ENCODE data around the gene KIN. TPM values are rescaled to one million over a fixed set of nuclear protein-coding genes. Genes with fewer than 3 reads are reported as not detected.

KIN gene
- total RNA-seq, 4 donors from 2014 or later, result 7.5 to 10.2 (median 8.1) TPM

DNA sequence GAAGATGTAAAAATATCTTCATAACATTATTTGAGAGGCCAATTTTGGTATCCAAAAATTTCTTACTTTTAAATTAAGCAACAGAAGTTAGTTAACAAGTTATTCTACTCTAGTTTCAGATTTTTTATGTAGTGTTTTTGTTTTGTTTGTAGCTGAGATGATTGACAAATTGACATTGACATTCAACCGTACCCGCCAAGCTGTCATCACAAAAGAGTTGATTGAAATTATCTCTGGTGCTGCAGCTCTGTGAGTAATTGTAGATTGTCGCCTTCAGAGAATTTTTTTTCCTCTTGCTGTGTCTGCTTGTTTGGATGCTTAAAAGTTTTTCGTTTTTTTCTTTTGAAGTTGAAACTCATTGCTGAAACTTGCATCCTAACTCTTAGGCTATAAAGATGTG is 14.8 kb upstream of the KIN start:
- peaks cover 71 to 73% of the 10 kb centered on the region in 2 donors for H3K36me3 ChIP-seq
- no peaks in the 10 kb centered on the region for H3K27me3 ChIP-seq
- TF ChIP-seq, protein P1, sequence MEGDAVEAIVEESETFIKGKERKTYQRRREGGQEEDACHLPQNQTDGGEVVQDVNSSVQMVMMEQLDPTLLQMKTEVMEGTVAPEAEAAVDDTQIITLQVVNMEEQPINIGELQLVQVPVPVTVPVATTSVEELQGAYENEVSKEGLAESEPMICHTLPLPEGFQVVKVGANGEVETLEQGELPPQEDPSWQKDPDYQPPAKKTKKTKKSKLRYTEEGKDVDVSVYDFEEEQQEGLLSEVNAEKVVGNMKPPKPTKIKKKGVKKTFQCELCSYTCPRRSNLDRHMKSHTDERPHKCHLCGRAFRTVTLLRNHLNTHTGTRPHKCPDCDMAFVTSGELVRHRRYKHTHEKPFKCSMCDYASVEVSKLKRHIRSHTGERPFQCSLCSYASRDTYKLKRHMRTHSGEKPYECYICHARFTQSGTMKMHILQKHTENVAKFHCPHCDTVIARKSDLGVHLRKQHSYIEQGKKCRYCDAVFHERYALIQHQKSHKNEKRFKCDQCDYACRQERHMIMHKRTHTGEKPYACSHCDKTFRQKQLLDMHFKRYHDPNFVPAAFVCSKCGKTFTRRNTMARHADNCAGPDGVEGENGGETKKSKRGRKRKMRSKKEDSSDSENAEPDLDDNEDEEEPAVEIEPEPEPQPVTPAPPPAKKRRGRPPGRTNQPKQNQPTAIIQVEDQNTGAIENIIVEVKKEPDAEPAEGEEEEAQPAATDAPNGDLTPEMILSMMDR (IDR thresholded peaks at IDR 0.05), result no peak
- TF ChIP-seq POLR2A (IDR thresholded peaks at IDR 0.05), result no peak
- peaks cover 6 to 11% of the 10 kb centered on the region in 2 donors for H3K4me1 ChIP-seq
- WGBS, 2 donors, result 93 to 97% methylated on average over 4 of the region's 4 CpGs
- H3K4me3 ChIP-seq (replicated peaks in 1 of 3), result no peak overlapping the region
- no peaks in the 10 kb centered on the region for H3K9me3 ChIP-seq
- no peak for DNase-seq
- no peak overlapping the region for H3K27ac ChIP-seq
- intact Hi-C loops (cut with DNase I), result no loop called here

DNA sequence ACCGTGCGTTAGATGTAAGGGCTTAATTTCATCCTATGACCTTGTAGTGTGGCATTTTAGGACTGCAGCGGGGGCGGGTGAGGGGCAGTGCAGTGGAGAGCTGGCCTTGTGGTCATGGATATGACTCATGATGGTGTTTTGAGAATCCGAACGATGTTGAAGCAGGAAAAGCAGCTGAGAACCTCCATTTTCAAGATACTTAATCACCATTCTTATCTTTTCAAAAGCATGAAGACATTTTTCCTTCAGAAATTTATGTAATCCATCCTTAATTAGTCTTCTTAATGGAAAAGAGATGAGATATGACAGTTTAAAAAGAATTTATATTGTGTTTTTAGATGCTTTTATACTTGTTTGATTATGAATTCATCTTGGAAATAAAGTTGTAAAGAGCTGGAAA is 9.8 kb upstream of the KIN start:
- no peak overlapping the region for H3K27ac ChIP-seq
- intact Hi-C loops (cut with DNase I), result no loop called here
- H3K4me1 ChIP-seq, result peaks cover 0 to 8% of the 10 kb centered on the region in 2 donors
- no peak for TF ChIP-seq POLR2A (IDR thresholded peaks at IDR 0.05)
- TF ChIP-seq, protein P1 (IDR thresholded peaks at IDR 0.05), result no peak
- H3K4me3 ChIP-seq (replicated peaks in 1 of 3), result no peak overlapping the region
- no peak for DNase-seq
- H3K27me3 ChIP-seq, result no peaks in the 10 kb centered on the region
- H3K36me3 ChIP-seq, result peaks cover 45% of the 10 kb centered on the region in 2 donors
- no peaks in the 10 kb centered on the region for H3K9me3 ChIP-seq
- WGBS, 2 donors, result 79 to 83% methylated on average over 6 of the region's 6 CpGs

DNA sequence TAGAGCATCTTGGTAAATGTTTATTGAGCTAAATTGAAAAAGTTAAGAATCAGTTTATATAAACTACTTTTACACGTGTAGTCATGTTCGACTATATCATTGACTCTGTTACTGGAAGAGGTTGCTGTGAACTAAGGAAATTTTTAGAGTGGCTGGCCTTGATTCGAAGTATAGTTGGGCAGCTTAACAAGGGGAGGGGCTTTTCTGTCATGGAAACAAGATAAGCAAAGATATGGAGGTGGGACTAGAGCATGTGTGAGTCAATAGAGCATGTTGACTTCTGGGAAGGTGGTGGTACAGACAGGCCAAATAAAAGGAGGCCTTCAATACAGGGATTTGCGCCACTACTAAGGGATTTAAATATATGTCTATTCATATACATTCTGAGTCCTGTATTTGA is 7.8 kb upstream of the KIN start:
- Histone ChIP-seq H3K9me3 (no peaks in the 10 kb centered on the region), H3K27ac (no peak overlapping the region), H3K4me3 (replicated peaks in 1 of 3) (no peak overlapping the region), H3K4me1 (peaks cover 9 to 16% of the 10 kb centered on the region in 2 donors), H3K27me3 (no peaks in the 10 kb centered on the region), H3K36me3 (peaks cover 26 to 28% of the 10 kb centered on the region in 2 donors)
- no peak for DNase-seq
- intact Hi-C loops (cut with DNase I), result no loop called here
- WGBS, 2 donors, result 56 to 60% methylated on average over 4 of the region's 4 CpGs
- TF ChIP-seq, protein P1 (IDR thresholded peaks at IDR 0.05), result no peak
- no peak for TF ChIP-seq POLR2A (IDR thresholded peaks at IDR 0.05)

DNA sequence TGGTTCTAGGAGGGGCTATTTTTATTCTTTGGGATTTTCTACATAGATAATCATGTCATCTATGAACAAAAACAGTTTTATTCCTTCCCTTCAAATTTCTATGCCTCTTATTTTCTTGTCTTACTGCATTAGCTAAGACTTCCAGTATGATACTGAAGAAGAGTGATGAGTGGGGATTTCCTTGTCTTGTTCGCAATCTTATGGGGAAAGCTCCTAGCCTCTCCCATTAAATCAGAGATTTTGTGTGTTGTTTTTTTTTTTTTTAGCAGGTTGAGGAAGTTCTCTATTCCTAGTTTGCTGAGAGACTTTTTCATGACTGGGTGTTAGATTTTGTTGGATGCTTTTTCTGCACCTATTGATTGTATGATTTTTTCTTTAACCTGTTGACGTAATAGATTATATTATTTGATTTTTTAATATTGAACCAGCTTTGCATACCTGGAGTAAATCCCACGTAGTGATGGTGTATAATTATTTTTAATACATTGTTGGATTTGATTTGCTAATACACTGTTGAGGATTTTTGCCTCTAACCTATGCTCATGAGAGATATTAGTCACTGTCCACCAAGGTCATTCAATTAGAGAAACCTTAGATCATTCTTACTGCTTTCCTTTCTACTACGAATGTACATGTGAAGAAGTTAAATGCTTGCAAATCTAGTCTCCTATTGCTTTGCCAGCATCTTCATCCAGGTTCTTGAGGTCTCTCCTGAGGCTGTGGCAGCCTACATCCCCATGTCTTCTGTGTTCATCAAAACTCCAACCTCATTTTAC is 6.6 kb upstream of the KIN start:
- WGBS, 2 donors, result 89 to 91% methylated on average over 4 of the region's 4 CpGs
- Histone ChIP-seq H3K4me1 (peaks cover 20 to 22% of the 10 kb centered on the region in 2 donors), H3K27me3 (no peaks in the 10 kb centered on the region), H3K27ac (no peak overlapping the region), H3K4me3 (replicated peaks in 1 of 3) (no peak overlapping the region), H3K9me3 (no peaks in the 10 kb centered on the region), H3K36me3 (peaks cover 16 to 17% of the 10 kb centered on the region in 2 donors)
- TF ChIP-seq, protein P1 (IDR thresholded peaks at IDR 0.05), result no peak
- no peak for TF ChIP-seq POLR2A (IDR thresholded peaks at IDR 0.05)
- intact Hi-C loops (cut with DNase I), result no loop called here
- DNase-seq, result no peak

DNA sequence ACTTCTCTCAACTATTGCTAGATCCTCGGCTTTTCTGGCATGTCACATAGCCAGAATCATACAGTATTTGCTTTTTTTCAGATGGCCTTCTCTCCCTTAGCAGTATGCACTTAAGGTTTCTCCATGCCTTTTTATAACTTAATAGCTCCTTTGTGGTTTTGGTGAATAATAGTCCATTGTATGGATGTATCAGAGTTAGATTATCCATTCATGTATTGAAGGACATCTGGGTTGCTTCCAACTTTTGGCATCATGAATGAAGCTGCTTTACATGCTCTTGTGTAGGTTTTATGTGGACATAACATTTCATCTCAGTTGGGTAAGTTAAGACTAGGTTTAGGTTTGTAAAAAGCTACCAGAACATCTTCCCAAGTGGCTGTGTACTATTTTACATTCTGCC is 4.7 kb upstream of the KIN start:
- no peak for DNase-seq
- TF ChIP-seq, protein P1 (IDR thresholded peaks at IDR 0.05), result no peak
- TF ChIP-seq POLR2A (IDR thresholded peaks at IDR 0.05), result no peak
- Histone ChIP-seq H3K36me3 (peaks cover 5 to 7% of the 10 kb centered on the region in 2 donors), H3K9me3 (no peaks in the 10 kb centered on the region), H3K27me3 (no peaks in the 10 kb centered on the region), H3K27ac (no peak overlapping the region), H3K4me1 (peaks cover 23 to 27% of the 10 kb centered on the region in 2 donors), H3K4me3 (replicated peaks in 1 of 3) (no peak overlapping the region)
- WGBS, 2 donors, result 83 to 85% methylated on average over 1 of the region's 1 CpG
- intact Hi-C loops (cut with DNase I), result no loop called here
